Osteocyte (in vitro differentiated cells): Measurements from ENCODE around the gene PEX6. TPM values are rescaled to one million over a fixed set of nuclear protein-coding genes. Genes with fewer than 3 reads are reported as not detected.

ENCODE experiments used
- DNase-seq: peaks from one replicate; pipeline ENCODE4 v3.0.0; 2021; ENCODE audit warnings: mixed read lengths; ENCODE audit not compliant: unreplicated experiment; ENCODE audit errors: extremely low spot score
- H3K27ac Mint-ChIP-seq: one replicate; pipeline ENCODE4 v1.8.0; 2021; ENCODE audit warnings: mild to moderate bottlenecking, mixed read lengths; ENCODE audit not compliant: unreplicated experiment
- H3K27me3 Mint-ChIP-seq: one replicate; pipeline ENCODE4 v1.8.0; 2021; ENCODE audit warnings: mixed read lengths; ENCODE audit not compliant: unreplicated experiment
- H3K36me3 Mint-ChIP-seq: one replicate; pipeline ENCODE4 v1.8.0; 2021; ENCODE audit warnings: mixed read lengths; ENCODE audit not compliant: unreplicated experiment
- H3K4me1 Mint-ChIP-seq: one replicate; pipeline ENCODE4 v1.8.0; 2021; ENCODE audit warnings: mixed read lengths; ENCODE audit not compliant: unreplicated experiment
- H3K4me3 Mint-ChIP-seq: one replicate; pipeline ENCODE4 v1.8.0; 2021; ENCODE audit warnings: mild to moderate bottlenecking, moderate library complexity, mixed read lengths; ENCODE audit not compliant: unreplicated experiment
- H3K9me3 Mint-ChIP-seq: one replicate; pipeline ENCODE4 v1.8.0; 2021; ENCODE audit warnings: mixed read lengths; ENCODE audit not compliant: unreplicated experiment
- CTCF ChIP-seq: fragments of 200-600 bp; sonication (generic); IDR thresholded peaks from 2 replicates; pipeline ENCODE4 v1.5.0; 2021; ENCODE audit warnings: antibody characterized with exemption, mild to moderate bottlenecking, moderate library complexity
- total RNA-seq: library from RNA; stranded (reverse); gene quantifications from 2 replicates; pipeline ENCODE4 v1.2.1, GENCODE V29; 2021

Gene PEX6
- total RNA-seq, 1 donor from 2014 or later, result 27.1 TPM

GRCh38 chr6:42969431-42969830 lies 9.6 kb downstream of the PEX6 start:
- Mint-ChIP-seq H3K27me3 (no peaks in the 10 kb centered on the region), H3K36me3 (peaks cover 17% of the 10 kb centered on the region), H3K4me3 (no peak overlapping the region), H3K27ac (no peak overlapping the region), H3K4me1 (no peaks in the 10 kb centered on the region), H3K9me3 (no peaks in the 10 kb centered on the region)
- DNase-seq, result no peak
- no peak for TF ChIP-seq CTCF

- Mint-ChIP-seq H3K9me3 (no peaks in the 10 kb centered on the region), H3K4me1 (no peaks in the 10 kb centered on the region), H3K4me3 (no peak overlapping the region), H3K27me3 (no peaks in the 10 kb centered on the region), H3K36me3 (peaks cover 18% of the 10 kb centered on the region), H3K27ac (no peak overlapping the region)
- TF ChIP-seq CTCF, result no peak
- no peak for DNase-seq
Observed at GRCh38 chr6:42968783-42969182, 10.2 kb downstream of the PEX6 start.

DNA sequence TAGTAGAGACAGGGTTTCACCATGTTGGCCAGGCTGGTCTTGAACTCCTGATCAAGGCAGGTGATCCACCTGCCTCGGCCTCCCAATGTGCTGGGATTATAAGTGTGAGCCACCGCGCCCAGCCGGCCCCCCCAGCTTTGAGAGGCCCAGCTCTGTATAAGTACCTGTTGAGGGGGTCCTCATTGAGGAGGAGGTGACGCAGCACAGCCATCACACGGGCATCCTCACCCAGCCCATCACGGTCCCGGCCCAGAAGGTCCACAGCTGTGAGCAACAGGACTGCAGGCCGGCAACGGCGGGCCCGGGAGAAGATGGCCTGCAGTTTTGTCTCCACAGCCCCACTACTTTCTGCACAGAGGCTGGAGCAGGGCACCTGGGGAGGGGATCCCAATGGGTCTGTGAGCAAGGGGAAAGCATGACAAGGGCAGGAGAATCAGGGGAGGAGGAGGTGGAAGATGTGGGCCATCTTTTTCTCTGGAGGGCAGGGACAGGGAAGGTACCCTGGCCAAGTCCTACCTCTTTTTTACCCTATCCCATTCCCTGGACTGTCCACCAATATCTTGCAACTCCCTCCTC lies 10.8 kb downstream of the PEX6 start:
- Mint-ChIP-seq H3K4me3 (no peak overlapping the region), H3K9me3 (no peaks in the 10 kb centered on the region), H3K4me1 (no peaks in the 10 kb centered on the region), H3K27ac (no peak overlapping the region), H3K27me3 (no peaks in the 10 kb centered on the region), H3K36me3 (peaks cover 18% of the 10 kb centered on the region)
- TF ChIP-seq CTCF, result no peak
- DNase-seq, result no peak

DNA sequence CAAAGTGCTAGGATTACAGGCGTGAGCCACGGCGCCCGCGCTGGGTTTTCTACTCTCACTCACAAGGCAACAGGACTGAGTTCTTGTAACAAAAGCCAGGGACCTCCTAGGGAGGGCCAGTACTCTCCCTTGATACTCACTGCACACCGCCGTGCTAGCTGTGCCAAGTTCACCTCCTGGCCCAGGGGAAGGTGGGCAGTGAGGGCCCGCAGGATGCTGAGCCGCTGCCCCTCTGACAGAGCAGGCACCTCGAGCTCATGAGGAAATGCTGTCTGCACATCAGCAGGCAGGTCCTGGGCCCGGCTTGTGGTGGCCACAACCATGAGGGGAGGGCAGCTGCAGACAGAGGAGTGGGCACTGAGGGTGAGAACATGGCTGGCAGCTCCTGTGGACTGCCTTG lies 11.8 kb downstream of the PEX6 start:
- H3K9me3 Mint-ChIP-seq, result no peaks in the 10 kb centered on the region
- no peak for DNase-seq
- H3K4me3 Mint-ChIP-seq, result no peak overlapping the region
- no peak overlapping the region for H3K27ac Mint-ChIP-seq
- no peak for TF ChIP-seq CTCF
- H3K36me3 Mint-ChIP-seq, result peaks cover 24% of the 10 kb centered on the region
- no peaks in the 10 kb centered on the region for H3K27me3 Mint-ChIP-seq
- no peaks in the 10 kb centered on the region for H3K4me1 Mint-ChIP-seq

- no peak for TF ChIP-seq CTCF
- H3K4me1 Mint-ChIP-seq, result no peaks in the 10 kb centered on the region
- no peak overlapping the region for H3K4me3 Mint-ChIP-seq
- no peak overlapping the region for H3K27ac Mint-ChIP-seq
- peaks cover 23% of the 10 kb centered on the region for H3K36me3 Mint-ChIP-seq
- no peaks in the 10 kb centered on the region for H3K27me3 Mint-ChIP-seq
- H3K9me3 Mint-ChIP-seq, result no peaks in the 10 kb centered on the region
- DNase-seq, result no peak
Observed at GRCh38 chr6:42966571-42966970, 12.4 kb downstream of the PEX6 start.
